DOHH2 (cell line): ENCODE data around the gene DNAL4.

Experiments used
- H3F3A ChIP-seq: fragments of 200-600 bp; sonication (generic), shearing (Covaris generic); 2 replicates; pipeline ENCODE4 v1.6.0; 2016; ENCODE audit warnings: antibody characterized with exemption, mild to moderate bottlenecking; ENCODE audit not compliant: control insufficient read depth, insufficient read depth
- H3K27ac ChIP-seq: fragments of 200-600 bp; sonication (generic); 2 replicates; pipeline ENCODE4 v1.5.1; 2014; ENCODE audit warnings: low read depth, mild to moderate bottlenecking, low read length, moderate library complexity
- H3K27me3 ChIP-seq: fragments of 200-600 bp; sonication (generic); 2 replicates; pipeline ENCODE4 v1.6.1; 2014; ENCODE audit warnings: mild to moderate bottlenecking, low read length, mixed read lengths; ENCODE audit not compliant: control insufficient read depth
- H3K36me3 ChIP-seq: fragments of 200-600 bp; sonication (generic); 2 replicates; pipeline ENCODE4 v1.6.1; 2014; ENCODE audit warnings: mild to moderate bottlenecking, low read length, moderate library complexity, mixed read lengths; ENCODE audit not compliant: control insufficient read depth
- H3K4me1 ChIP-seq: fragments of 200-600 bp; sonication (generic); 2 replicates; pipeline ENCODE4 v1.6.1; 2014; ENCODE audit warnings: mild to moderate bottlenecking, low read length, mixed read lengths; ENCODE audit not compliant: control insufficient read depth
- H3K4me2 ChIP-seq: fragments of 200-600 bp; sonication (generic); 2 replicates; pipeline ENCODE4 v1.6.0; 2014; ENCODE audit warnings: mild to moderate bottlenecking, low read length, moderate library complexity
- H3K4me3 ChIP-seq: fragments of 200-600 bp; sonication (generic); 2 replicates; pipeline ENCODE4 v1.5.1; 2014; ENCODE audit warnings: mild to moderate bottlenecking, low read length, mixed read lengths
- H3K79me2 ChIP-seq: fragments of 200-600 bp; sonication (generic); 2 replicates; pipeline ENCODE4 v1.6.1; 2014; ENCODE audit warnings: mild to moderate bottlenecking, low read length, mixed read lengths; ENCODE audit not compliant: control insufficient read depth
- H3K9me2 ChIP-seq: fragments of 200-600 bp; sonication (generic); replicated peaks from 2 replicates; pipeline ENCODE4 v1.6.1; 2014; ENCODE audit warnings: mild to moderate bottlenecking, low read length, mixed read lengths; ENCODE audit not compliant: control insufficient read depth
- H3K9me3 ChIP-seq: fragments of 200-600 bp; sonication (generic); 2 replicates; pipeline ENCODE4 v1.6.1; 2014; ENCODE audit warnings: antibody characterized with exemption, low read length, mixed read lengths; ENCODE audit not compliant: control insufficient read depth, insufficient read depth
- H4K20me1 ChIP-seq: fragments of 200-600 bp; sonication (generic); 2 replicates; pipeline ENCODE4 v1.6.0; 2014; ENCODE audit warnings: low read depth, mild to moderate bottlenecking, antibody characterized with exemption, low read length, moderate library complexity; ENCODE audit not compliant: control insufficient read depth, insufficient read depth
- EZH2phosphoT487 ChIP-seq: fragments of 200-600 bp; sonication (generic); IDR thresholded peaks from 2 replicates; pipeline ENCODE4 v1.6.1; 2017; ENCODE audit warnings: borderline replicate concordance, mild to moderate bottlenecking, antibody characterized with exemption, low read length, moderate library complexity, mixed read lengths
- TF ChIP-seq, protein P1 (sequence below): fragments of 200-600 bp; sonication (generic); IDR thresholded peaks from one replicate; pipeline ENCODE4 v1.5.1; 2014; ENCODE audit warnings: antibody characterized with exemption, mild to moderate bottlenecking, low read depth, low read length; ENCODE audit not compliant: poor library complexity, severe bottlenecking

The DNAL4 gene

DNA sequence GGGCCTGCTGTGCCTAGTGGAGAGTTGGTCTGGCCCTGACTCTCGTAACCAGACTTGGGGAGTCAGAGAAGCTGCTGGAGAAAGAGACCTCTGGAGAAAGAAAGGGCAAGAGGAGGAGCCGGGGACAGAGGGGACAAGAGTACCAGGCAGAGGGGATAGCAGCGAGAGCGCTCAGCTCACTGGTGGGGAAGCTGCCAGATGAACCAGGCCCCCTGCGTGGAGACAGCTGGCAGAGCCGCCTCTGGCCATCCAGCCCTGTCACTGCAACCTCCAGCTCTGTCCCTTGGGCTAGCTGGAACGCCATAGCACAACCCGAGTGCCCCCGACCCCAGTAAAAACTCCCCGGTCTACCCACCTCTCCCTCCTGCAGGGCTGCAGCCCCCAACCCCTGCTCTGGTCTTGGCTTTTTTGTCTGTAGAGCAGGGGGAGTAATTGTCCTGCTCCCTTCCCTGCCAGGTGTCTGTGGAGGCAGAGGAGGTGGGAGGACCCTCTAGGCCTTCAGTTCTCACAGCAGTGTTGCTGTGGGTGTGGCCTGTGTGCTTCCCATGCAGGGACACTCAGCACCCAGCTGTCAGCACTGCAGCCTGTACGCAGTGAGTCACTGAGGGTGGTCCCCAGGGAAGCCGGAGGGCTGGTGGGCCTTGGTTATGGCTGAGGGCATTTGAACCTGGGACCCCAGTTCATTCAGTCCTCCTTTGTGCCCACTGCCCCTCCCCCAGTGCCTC, 33.3 kb downstream of the DNAL4 start:
- no peaks in the 10 kb centered on the region for H4K20me1 ChIP-seq
- TF ChIP-seq, protein P1, sequence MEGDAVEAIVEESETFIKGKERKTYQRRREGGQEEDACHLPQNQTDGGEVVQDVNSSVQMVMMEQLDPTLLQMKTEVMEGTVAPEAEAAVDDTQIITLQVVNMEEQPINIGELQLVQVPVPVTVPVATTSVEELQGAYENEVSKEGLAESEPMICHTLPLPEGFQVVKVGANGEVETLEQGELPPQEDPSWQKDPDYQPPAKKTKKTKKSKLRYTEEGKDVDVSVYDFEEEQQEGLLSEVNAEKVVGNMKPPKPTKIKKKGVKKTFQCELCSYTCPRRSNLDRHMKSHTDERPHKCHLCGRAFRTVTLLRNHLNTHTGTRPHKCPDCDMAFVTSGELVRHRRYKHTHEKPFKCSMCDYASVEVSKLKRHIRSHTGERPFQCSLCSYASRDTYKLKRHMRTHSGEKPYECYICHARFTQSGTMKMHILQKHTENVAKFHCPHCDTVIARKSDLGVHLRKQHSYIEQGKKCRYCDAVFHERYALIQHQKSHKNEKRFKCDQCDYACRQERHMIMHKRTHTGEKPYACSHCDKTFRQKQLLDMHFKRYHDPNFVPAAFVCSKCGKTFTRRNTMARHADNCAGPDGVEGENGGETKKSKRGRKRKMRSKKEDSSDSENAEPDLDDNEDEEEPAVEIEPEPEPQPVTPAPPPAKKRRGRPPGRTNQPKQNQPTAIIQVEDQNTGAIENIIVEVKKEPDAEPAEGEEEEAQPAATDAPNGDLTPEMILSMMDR: no peak
- no peak for TF ChIP-seq EZH2phosphoT487
- H3K79me2 ChIP-seq: 0 out of 2 replicates have a peak, but pooled peaks cover 2% of the 10 kb centered on the region
- no peaks in the 10 kb centered on the region for H3K27me3 ChIP-seq
- no peak overlapping the region for H3K4me3 ChIP-seq
- peaks cover 15% of the 10 kb centered on the region for H3K4me1 ChIP-seq
- H3K4me2 ChIP-seq: no peak overlapping the region
- 0 out of 2 replicates have a peak, but pooled peaks cover 2% of the 10 kb centered on the region for H3K36me3 ChIP-seq
- H3F3A ChIP-seq: no peaks in the 10 kb centered on the region
- no peaks in the 10 kb centered on the region for H3K9me3 ChIP-seq
- no peak overlapping the region for H3K27ac ChIP-seq
- no peaks in the 10 kb centered on the region for H3K9me2 ChIP-seq

DNA sequence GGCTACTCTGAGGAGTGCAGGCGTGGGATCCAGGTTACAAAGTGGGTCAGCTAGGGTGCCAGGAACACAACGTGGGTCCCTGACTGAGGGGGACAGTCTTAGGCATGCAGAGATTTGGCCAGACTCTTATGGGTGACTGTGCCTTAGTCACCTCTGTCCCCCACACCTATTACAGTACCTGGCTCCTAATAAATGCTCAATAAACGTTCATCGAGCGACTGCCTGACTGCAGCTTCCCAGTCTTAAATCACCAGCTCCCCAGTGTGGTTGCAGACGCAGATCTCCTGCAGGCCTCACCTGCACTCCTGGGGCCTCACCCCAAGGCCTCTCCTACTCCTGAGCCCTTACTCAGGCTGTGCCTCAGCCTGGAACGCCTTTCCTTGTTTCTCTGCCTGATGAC, 34.9 kb downstream of the DNAL4 start:
- Histone ChIP-seq H3K36me3 (peaks cover 9% of the 10 kb centered on the region), H3K9me2 (no peaks in the 10 kb centered on the region), H3K79me2 (peaks cover 17% of the 10 kb centered on the region), H3K4me3 (no peak overlapping the region), H3K9me3 (no peaks in the 10 kb centered on the region), H3K4me1 (peaks cover 23% of the 10 kb centered on the region), H3F3A (peaks cover 6% of the 10 kb centered on the region), H3K27me3 (no peaks in the 10 kb centered on the region), H4K20me1 (0 out of 2 replicates have a peak, but pooled peaks cover 3% of the 10 kb centered on the region), H3K27ac (no peak overlapping the region), H3K4me2 (no peak overlapping the region)
- no peak for TF ChIP-seq EZH2phosphoT487
- TF ChIP-seq, protein P1: no peak

DNA sequence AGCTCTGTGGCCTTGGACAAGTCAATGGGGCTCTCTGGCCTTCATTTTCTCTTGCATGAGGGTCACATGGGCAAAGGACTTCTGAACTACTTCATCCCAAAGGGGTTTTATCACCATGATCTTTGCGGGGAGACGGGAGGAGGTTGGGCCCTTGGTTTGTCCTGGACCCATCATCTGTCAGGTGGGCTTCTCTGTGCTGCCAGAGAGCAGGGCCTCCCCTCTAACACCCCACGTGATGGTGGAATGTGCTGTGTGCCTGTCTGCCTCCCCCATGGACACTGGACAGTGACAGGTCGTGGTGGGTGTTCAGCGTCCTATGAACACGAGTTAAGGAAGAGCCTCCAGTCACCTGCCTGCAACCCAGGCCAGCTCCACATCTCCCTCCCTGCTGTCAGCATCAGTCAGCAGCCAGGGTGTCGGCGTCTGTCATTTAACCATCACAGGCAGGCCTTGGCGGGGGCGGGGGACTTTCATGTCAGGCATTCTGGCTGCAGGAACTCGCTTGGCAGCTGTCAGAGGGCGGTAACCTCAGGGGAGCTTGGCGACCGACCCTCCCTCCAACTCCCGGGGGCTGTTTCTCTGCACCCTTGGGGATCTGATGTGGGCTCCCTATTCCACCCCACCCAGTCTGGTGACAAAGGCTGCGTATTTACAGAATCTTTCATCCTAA, 35.5 kb downstream of the DNAL4 start:
- Histone ChIP-seq H3K9me3 (no peaks in the 10 kb centered on the region), H3K27me3 (no peaks in the 10 kb centered on the region), H3K4me1 (peaks cover 29% of the 10 kb centered on the region), H3K36me3 (peaks cover 15% of the 10 kb centered on the region), H3K9me2 (no peaks in the 10 kb centered on the region), H3F3A (peaks cover 8% of the 10 kb centered on the region), H4K20me1 (0 out of 2 replicates have a peak, but pooled peaks cover 3% of the 10 kb centered on the region), H3K4me2 (peak overlapping the region; percentile 13; the same call in 1 of the 2 replicates), H3K4me3 (no peak overlapping the region), H3K27ac (no peak overlapping the region), H3K79me2 (peaks cover 23% of the 10 kb centered on the region)
- TF ChIP-seq, protein P1: no peak
- no peak for TF ChIP-seq EZH2phosphoT487
